ENCODE data around the gene METTL25.

Gene METTL25

GRCh38 chr12:82517808-82518207, 159.5 kb downstream of the METTL25 start:
- in situ Hi-C loops (cut with MboI; ENCODE audit: low sequenced_read_pairs, unreplicated experiment) = no loop called here
- no peak for DNase-seq (ENCODE audit: low spot score)
- TF ChIP-seq CTCF (IDR thresholded peaks at IDR 0.05; ENCODE audit: borderline replicate concordance, control extremely low read depth, extremely low read depth, insufficient read depth, missing control alignments) = no peak

GRCh38 chr12:82519510-82519909, 161.2 kb downstream of the METTL25 start:
- no peak for DNase-seq (ENCODE audit: low spot score)
- TF ChIP-seq CTCF (IDR thresholded peaks at IDR 0.05; ENCODE audit: borderline replicate concordance, control extremely low read depth, extremely low read depth, insufficient read depth, missing control alignments) = no peak
- in situ Hi-C loops (cut with MboI; ENCODE audit: low sequenced_read_pairs, unreplicated experiment) = no loop called here

- in situ Hi-C loops (cut with MboI; ENCODE audit: low sequenced_read_pairs, unreplicated experiment) = loop anchor here (10.0 kb wide), 1 partner anchor 103 kb away; no protein-coding TSS in a partner anchor
- no peak for TF ChIP-seq CTCF (IDR thresholded peaks at IDR 0.05; ENCODE audit: borderline replicate concordance, control extremely low read depth, extremely low read depth, insufficient read depth, missing control alignments)
- DNase-seq (ENCODE audit: low spot score) = no peak
Measured at GRCh38 chr12:82522285-82522684, 164.0 kb downstream of the METTL25 start.

DNA sequence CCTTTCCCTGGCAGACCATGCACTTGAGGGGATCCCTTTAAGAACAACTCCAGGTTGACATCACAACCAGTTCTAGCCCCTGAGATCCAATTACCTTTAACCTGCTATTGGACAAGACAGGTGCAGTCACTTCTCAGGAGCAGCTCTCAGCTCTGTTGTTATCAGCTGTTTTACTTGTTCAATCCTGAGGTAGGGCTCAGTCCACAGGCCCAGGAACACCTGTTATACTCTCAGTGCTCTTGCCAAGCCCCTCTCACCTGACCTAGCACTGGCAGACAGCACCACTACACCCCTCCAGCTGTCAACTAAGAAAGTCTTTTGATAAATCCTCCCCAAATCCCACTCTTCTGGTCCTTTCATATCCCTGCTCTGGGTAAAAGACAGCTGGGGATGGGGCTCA, 164.4 kb downstream of the METTL25 start:
- no peak for TF ChIP-seq CTCF (IDR thresholded peaks at IDR 0.05; ENCODE audit: borderline replicate concordance, control extremely low read depth, extremely low read depth, insufficient read depth, missing control alignments)
- in situ Hi-C loops (cut with MboI; ENCODE audit: low sequenced_read_pairs, unreplicated experiment) = loop anchor here (10.0 kb wide), 1 partner anchor 102 kb away; no protein-coding TSS in a partner anchor
- no peak for DNase-seq (ENCODE audit: low spot score)

GRCh38 chr12:82523996-82524395, 165.7 kb downstream of the METTL25 start:
- in situ Hi-C loops (cut with MboI; ENCODE audit: low sequenced_read_pairs, unreplicated experiment) = loop anchor here (10.0 kb wide), 1 partner anchor 101 kb away; no protein-coding TSS in a partner anchor
- TF ChIP-seq CTCF (IDR thresholded peaks at IDR 0.05; ENCODE audit: borderline replicate concordance, control extremely low read depth, extremely low read depth, insufficient read depth, missing control alignments) = no peak
- no peak for DNase-seq (ENCODE audit: low spot score)

- no peak for DNase-seq (ENCODE audit: low spot score)
- in situ Hi-C loops (cut with MboI; ENCODE audit: low sequenced_read_pairs, unreplicated experiment) = loop anchor here (10.0 kb wide), 1 partner anchor 100 kb away; no protein-coding TSS in a partner anchor
- no peak for TF ChIP-seq CTCF (IDR thresholded peaks at IDR 0.05; ENCODE audit: borderline replicate concordance, control extremely low read depth, extremely low read depth, insufficient read depth, missing control alignments)
Measured at GRCh38 chr12:82524641-82525040, 166.3 kb downstream of the METTL25 start.

All from GM13976 (cell line).